GM10248 (cell line): Measurements from ENCODE around the gene ZDHHC14.
"Not testable (repeated sequence)": the region's sequence is repeated elsewhere in the genome, so short reads cannot be mapped to it uniquely, and the experiment has no call there.

Source experiments
- CTCF ChIA-PET: fragments of 300-600 bp; sonication (Branson Sonifier 250); formaldehyde crosslinking; extraction: SDS; loops from one replicate; lab custom pipeline; 2021; ENCODE audit warnings: antibody characterized with exemption; lab: Yijun Ruan, JAX
- POLR2A ChIA-PET: fragments of 350-650 bp; sonication (Branson Sonifier 250); formaldehyde crosslinking; extraction: SDS; loops from one replicate; lab custom pipeline; 2020; ENCODE audit warnings: antibody characterized with exemption; lab: Yijun Ruan, JAX
- DNase-seq: peaks from one replicate; pipeline ENCODE4 v3.0.0; 2012; ENCODE audit errors: extremely low spot score
- TF ChIP-seq, protein P1 (sequence below): IDR thresholded peaks from 2 replicates; pipeline ENCODE4 v1.5.1; 2012; ENCODE audit warnings: mild to moderate bottlenecking, low read depth; ENCODE audit errors: extremely low read depth, missing control alignments, control extremely low read depth

ZDHHC14 gene

GRCh38 chr6:157685596-157686280 lies 304.7 kb downstream of the ZDHHC14 start:
- DNase-seq = no peak
- TF ChIP-seq, protein P1, sequence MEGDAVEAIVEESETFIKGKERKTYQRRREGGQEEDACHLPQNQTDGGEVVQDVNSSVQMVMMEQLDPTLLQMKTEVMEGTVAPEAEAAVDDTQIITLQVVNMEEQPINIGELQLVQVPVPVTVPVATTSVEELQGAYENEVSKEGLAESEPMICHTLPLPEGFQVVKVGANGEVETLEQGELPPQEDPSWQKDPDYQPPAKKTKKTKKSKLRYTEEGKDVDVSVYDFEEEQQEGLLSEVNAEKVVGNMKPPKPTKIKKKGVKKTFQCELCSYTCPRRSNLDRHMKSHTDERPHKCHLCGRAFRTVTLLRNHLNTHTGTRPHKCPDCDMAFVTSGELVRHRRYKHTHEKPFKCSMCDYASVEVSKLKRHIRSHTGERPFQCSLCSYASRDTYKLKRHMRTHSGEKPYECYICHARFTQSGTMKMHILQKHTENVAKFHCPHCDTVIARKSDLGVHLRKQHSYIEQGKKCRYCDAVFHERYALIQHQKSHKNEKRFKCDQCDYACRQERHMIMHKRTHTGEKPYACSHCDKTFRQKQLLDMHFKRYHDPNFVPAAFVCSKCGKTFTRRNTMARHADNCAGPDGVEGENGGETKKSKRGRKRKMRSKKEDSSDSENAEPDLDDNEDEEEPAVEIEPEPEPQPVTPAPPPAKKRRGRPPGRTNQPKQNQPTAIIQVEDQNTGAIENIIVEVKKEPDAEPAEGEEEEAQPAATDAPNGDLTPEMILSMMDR = no peak
- POLR2A ChIA-PET = no interaction called here
- CTCF ChIA-PET = interaction anchor here (1.2 kb wide), 1 partner anchor 188 kb away, joined by 3 read pairs; no protein-coding TSS in a partner anchor

- CTCF ChIA-PET = interaction anchor here (0.6 to 1.9 kb wide), 2 partner anchors 9 to 10 kb away, joined by 3 to 4 read pairs; no protein-coding TSS in a partner anchor
- DNase-seq = no peak
- POLR2A ChIA-PET = no interaction called here
These were observed 307.4 kb downstream of the ZDHHC14 start for GRCh38 chr6:157688275-157688959.

GRCh38 chr6:157688960-157689599 lies 308.1 kb downstream of the ZDHHC14 start:
- POLR2A ChIA-PET = no interaction called here
- no peak for DNase-seq
- CTCF ChIA-PET = interaction anchor here (0.6 to 1.9 kb wide), 2 partner anchors 8 to 11 kb away, joined by 3 to 4 read pairs; no protein-coding TSS in a partner anchor
- TF ChIP-seq, protein P1 = no peak

More at GRCh38 chr6:157688275-157688959, 307.4 kb downstream of the ZDHHC14 start:
- TF ChIP-seq, protein P1 = no peak

DNA sequence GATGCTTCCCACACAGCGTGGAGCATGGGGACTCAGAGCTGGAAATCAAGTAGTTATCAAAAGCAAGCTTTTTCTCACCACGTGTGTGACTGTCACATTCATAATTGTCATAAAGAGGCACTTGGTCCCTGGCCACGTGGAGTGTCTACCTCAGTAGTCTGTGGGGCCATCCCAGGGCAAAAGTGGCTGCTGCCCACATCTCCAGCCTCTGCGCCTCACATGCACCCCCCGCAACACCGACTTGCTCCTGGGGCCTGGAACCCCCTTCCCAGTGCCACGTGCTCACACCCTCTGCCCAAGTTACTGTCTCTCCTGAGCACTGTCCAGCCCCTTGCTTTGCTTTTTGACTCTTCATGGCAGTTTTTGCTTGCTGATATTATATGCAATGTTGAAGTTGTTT lies 308.9 kb downstream of the ZDHHC14 start:
- CTCF ChIA-PET = interaction anchor here (1.9 kb wide), 1 partner anchor 12 kb away, joined by 4 read pairs; no protein-coding TSS in a partner anchor
- POLR2A ChIA-PET = no interaction called here
- DNase-seq = no peak
- TF ChIP-seq, protein P1 = no peak

DNA sequence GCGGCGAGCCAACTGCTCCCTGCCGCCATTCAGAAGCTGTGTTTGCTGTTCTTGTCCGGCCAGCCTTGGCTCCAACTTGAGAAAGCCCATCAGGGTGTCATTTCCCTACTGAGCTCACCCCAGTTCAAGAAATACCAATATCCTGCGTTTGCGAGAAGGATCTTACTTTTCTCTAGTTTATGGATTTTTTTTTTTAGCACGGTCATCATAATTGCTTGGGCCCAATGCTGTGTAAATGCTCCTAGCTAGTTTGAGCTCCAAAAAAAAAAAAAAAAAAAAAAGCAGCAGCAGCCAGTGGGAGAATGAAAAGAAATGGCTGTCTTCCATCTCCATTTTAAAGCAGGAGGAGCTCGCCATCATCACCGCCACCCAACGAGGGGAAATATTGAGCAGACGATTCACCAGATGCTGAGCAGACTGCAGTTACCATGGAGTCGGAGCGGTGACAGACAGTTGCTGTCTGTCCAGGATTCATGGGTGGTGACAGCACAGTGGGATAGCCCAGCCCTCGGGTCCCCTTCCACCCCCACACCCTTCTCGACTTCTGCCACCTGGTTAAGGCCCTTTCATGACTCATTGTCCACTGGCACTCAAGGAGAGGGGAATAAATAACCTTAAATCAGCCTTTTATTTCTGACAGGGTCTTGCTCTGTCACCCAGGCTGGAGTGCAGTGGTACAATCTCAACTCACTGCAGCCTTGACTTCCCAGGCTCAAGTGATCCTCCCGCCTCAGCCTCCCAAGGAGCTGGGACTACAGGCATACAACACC lies 309.6 kb downstream of the ZDHHC14 start:
- CTCF ChIA-PET = interaction anchor here (1.9 kb wide), 1 partner anchor 12 kb away, joined by 4 read pairs; no protein-coding TSS in a partner anchor
- TF ChIP-seq, protein P1 = no peak
- DNase-seq = no peak
- POLR2A ChIA-PET = no interaction called here

DNA sequence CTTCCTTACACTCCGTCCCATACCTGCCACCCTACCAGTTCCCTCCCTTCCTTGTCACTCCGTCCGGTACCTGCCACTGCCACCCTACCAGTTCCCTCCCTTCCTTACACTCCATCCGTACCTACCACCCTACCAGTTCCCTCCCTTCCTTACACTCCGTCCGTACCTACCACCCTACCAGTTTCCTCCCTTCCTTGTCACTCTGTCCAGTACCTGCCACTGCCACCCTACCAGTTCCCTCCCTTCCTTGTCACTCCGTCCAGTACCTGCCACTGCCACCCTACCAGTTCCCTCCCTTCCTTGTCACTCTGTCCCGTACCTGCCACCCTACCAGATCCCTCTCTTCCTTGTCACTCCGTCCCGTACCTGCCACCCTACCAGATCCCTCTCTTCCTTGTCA lies 310.6 kb downstream of the ZDHHC14 start:
- CTCF ChIA-PET, POLR2A ChIA-PET, DNase-seq: not testable (repeated sequence)
